Measurements from ENCODE around the gene MPP1.
"Not testable (repeated sequence)": the region's sequence is repeated elsewhere in the genome, so short reads cannot be mapped to it uniquely, and the experiment has no call there.

Gene MPP1

DNA sequence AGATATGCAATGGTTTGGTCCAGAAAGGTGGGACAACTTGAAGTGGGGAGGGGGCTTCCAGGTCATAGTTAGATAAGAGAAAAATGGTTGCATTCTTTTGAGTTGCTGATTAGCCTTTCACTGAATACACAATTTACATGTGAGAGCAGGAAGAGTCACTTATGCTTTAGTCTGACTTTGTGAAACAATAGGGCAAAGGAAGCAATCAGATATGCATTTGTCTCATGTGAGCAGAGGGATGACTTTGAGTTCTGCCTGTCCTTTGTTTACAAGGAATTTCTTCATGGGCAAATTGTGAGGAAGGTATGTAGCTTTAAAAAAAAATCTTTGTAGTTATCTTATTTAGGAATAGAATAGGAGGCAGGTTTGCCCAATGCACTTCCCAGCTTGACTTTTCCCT lies 16.2 kb upstream of the MPP1 start:
- no peak for DNase-seq (ENCODE audit: low read depth)
- no peak overlapping the region for H3K4me3 ChIP-seq (ENCODE audit: low read depth, low read length)
- TF ChIP-seq, protein P1, sequence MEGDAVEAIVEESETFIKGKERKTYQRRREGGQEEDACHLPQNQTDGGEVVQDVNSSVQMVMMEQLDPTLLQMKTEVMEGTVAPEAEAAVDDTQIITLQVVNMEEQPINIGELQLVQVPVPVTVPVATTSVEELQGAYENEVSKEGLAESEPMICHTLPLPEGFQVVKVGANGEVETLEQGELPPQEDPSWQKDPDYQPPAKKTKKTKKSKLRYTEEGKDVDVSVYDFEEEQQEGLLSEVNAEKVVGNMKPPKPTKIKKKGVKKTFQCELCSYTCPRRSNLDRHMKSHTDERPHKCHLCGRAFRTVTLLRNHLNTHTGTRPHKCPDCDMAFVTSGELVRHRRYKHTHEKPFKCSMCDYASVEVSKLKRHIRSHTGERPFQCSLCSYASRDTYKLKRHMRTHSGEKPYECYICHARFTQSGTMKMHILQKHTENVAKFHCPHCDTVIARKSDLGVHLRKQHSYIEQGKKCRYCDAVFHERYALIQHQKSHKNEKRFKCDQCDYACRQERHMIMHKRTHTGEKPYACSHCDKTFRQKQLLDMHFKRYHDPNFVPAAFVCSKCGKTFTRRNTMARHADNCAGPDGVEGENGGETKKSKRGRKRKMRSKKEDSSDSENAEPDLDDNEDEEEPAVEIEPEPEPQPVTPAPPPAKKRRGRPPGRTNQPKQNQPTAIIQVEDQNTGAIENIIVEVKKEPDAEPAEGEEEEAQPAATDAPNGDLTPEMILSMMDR (conservative IDR thresholded peaks at IDR 0.05; ENCODE audit: low read depth, low read length): no peak

DNA sequence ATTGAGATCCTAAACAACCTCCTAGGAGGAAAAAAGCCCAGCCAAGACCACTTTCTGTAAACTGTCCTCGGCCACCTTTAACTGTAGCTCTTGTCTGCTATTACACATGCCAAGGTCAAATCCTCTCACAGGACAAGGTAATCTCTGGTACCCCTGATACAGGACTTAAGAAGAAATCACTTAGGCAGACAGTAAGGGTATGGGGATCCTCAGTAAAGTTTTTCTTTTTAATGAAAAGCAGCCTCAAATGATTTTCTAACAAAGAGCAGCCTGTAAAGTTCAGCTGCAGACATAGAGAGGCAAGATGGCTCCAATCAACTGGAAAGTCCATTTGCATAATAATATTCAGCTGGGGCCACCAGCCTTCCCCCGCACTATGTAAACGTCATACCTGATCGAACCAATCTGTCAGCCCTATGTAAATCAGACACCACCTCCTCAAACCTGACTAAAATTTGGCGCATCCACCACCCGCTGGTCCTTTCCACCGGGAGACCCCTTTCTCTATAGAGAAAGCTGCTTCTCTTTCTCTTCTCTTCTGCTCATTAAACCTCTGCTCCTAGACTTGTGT lies 14.6 kb upstream of the MPP1 start:
- no peak for DNase-seq (ENCODE audit: low read depth)
- no peak overlapping the region for H3K4me3 ChIP-seq (ENCODE audit: low read depth, low read length)
- TF ChIP-seq, protein P1 (conservative IDR thresholded peaks at IDR 0.05; ENCODE audit: low read depth, low read length): no peak

DNA sequence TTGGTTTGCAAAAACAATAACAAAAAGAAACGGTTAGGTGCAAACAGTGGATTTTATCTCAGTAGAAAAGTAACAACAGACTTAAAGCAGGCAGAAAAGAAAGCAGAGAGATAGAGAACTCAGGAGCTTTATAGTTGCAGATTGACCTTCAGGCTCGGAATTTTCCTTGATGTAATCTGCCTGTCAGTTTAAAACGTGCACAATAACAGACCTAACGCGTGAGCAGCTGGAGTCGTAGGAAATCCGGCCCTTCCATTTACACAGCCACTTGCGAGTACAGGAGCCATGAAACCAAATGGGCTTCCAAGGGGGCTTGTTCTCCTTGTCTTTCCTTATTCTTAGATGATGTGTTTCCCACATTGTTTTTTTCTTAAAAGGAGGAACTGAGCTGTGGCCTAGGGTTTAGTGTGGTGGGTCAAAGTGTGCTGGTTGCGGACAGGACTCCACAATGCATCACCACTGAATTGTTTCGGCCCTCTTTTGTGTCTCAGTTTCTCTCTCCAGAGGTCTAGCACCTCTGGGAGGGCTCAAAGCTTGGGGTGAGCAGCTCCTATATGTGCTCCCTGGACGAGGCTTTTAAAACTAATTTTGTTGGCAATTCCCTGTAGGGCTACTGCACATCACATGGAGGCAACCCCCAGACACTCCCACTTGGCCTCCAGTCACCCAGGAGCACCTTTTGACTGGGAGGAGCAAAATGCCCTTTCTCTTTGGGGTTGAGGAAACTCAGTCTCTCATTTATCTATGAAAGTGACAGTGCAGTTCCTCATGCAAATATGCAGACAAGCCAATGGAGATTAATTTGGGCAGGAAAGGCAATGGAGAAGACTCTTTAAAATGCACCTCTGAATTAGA lies 13.9 kb upstream of the MPP1 start:
- TF ChIP-seq, protein P1 (conservative IDR thresholded peaks at IDR 0.05; ENCODE audit: low read depth, low read length): no peak
- DNase-seq (ENCODE audit: low read depth): no peak

DNA sequence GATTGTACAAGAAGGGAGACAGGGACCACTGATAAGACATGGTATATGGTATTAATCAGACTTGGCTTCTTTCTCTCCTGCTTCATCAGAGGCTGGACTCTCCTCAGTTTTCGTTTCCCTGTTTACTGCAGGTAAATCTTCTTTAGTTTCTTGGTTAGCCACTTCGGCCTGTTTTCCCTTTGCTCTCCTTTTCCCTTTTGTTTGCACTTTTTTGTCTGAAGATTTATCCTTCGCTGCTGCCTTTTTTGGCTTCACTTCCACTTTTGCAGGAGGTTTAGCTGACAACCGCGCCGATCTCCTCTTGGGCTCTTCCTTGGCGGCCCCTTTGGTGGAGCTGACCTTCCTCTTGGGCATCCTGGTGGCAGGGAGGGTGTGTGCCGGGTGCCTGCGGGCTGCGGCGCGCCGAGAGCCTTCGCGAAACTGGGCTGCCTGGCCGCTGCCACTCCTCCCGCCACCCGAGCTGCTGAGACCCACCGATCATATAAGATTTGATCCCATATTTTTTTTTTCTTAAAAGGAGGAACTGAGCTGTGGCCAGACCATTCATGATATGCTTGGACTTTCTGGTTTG lies 11.8 kb upstream of the MPP1 start:
- not testable (repeated sequence) for H3K4me3 ChIP-seq (ENCODE audit: low read depth, low read length); DNase-seq (ENCODE audit: low read depth)

More for the DNA sequence above, 13.9 kb upstream of the MPP1 start:
- H3K4me3 ChIP-seq (ENCODE audit: low read depth, low read length): no peak overlapping the region

DNA sequence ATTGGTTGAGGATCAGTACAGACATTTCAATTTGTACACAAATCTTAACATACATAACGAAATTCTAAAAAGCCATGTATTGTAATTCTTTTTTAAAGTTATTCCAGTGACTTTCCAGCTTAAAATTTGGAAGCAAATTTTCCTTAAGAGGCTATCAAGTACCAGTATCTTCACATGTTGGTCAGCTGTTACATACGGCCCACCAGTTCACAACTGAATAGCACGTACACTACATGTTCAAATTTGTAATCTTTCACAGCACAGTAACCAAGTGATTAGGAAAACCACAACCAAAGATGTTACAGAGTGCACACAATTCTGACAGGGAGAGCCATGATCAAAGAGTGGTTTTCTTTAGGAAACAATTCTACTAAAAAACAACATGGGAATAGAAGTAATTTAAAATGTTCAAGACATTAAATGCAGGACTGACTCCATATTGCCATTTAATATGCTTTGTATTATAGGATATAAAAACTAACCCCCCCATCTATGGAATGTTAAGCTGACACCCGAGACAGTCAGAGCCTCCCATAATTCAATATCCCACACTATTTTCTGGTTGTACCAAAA lies 11.1 kb upstream of the MPP1 start:
- H3K4me3 ChIP-seq (ENCODE audit: low read depth, low read length); DNase-seq (ENCODE audit: low read depth): not testable (repeated sequence)

DNA sequence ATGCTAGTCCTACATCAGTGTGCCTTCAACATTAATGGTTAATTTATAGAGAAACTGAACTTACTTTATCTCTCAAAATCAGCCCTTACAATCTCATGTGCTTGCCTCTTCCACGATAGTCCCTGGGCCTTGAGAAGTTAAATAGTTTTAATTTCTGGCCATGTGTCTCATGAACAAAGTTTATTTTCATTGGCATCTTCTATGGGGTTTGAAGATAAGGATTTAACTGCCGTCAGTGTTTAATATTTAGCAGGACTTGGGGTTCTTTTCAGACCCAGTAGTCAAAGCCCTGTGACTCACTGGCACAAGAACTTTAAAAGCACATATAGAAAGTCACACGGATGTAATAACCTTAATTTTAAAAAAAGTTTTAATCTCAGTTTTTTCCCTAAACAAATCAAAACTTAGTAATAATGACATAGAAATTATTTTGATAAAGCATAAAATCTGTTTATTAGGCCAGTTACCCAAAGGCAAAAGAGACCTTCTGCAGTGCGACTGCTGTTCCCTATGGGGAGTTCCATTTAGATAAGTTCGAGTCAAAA lies 10.1 kb upstream of the MPP1 start:
- no peak overlapping the region for H3K4me3 ChIP-seq (ENCODE audit: low read depth, low read length)
- TF ChIP-seq, protein P1 (conservative IDR thresholded peaks at IDR 0.05; ENCODE audit: low read depth, low read length): no peak
- DNase-seq (ENCODE audit: low read depth): peak; percentile 81

DNA sequence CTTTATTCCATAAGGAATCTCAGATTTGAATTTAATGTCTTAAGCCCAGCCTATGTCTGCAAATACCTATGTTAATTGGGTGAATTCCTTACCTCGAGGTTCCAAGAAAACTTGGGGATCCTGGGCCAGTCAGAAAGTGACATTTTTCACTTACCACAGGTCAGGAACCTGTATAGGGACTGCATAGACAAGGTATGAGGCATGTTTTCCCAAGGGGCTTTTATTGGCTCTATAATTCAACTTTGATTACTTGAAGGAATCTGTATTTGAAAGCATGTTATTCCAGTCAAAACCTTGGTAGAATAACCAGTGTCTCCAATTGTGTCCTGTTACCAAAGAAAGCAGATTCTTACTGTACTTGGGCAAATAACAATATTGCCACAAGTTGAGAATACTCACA lies 8.5 kb upstream of the MPP1 start:
- DNase-seq (ENCODE audit: low read depth): no peak
- TF ChIP-seq, protein P1 (conservative IDR thresholded peaks at IDR 0.05; ENCODE audit: low read depth, low read length): no peak
- no peak overlapping the region for H3K4me3 ChIP-seq (ENCODE audit: low read depth, low read length)
